NB4 (cell line): ENCODE measurements around the gene TRAF3IP3.
A peak's percentile ranks its signal among the peaks of the same experiment; 100 is the strongest.

Source experiments
- DNase-seq: peaks from one replicate; pipeline ENCODE4 v3.0.0; 2010; ENCODE audit warnings: low read depth
- H3K4me3 ChIP-seq: one replicate; pipeline ENCODE4 v1.5.1; 2011; ENCODE audit warnings: mild to moderate bottlenecking, low read depth, low read length, moderate library complexity
- MAX ChIP-seq: IDR thresholded peaks from 2 replicates; pipeline ENCODE4 v1.6.1; 2011; ENCODE audit warnings: low read depth, low read length
- MYC ChIP-seq: IDR thresholded peaks from 2 replicates; pipeline ENCODE4 v1.6.1; 2011; ENCODE audit warnings: low read depth, low read length
- POLR2A ChIP-seq: IDR thresholded peaks from 2 replicates; pipeline ENCODE4 v1.6.1; 2011; ENCODE audit warnings: mild to moderate bottlenecking; ENCODE audit not compliant: insufficient read length; ENCODE audit errors: extremely low read depth
- TF ChIP-seq, protein P1 (sequence below): IDR thresholded peaks from one replicate; pipeline ENCODE4 v1.5.1; 2012; ENCODE audit warnings: low read depth, low read length

TRAF3IP3 gene

GRCh38 chr1:209756615-209757445 lies 977 bp downstream of the TRAF3IP3 start:
- TF ChIP-seq MYC (no peak), MAX (no peak), POLR2A (no peak)
- TF ChIP-seq, protein P1, sequence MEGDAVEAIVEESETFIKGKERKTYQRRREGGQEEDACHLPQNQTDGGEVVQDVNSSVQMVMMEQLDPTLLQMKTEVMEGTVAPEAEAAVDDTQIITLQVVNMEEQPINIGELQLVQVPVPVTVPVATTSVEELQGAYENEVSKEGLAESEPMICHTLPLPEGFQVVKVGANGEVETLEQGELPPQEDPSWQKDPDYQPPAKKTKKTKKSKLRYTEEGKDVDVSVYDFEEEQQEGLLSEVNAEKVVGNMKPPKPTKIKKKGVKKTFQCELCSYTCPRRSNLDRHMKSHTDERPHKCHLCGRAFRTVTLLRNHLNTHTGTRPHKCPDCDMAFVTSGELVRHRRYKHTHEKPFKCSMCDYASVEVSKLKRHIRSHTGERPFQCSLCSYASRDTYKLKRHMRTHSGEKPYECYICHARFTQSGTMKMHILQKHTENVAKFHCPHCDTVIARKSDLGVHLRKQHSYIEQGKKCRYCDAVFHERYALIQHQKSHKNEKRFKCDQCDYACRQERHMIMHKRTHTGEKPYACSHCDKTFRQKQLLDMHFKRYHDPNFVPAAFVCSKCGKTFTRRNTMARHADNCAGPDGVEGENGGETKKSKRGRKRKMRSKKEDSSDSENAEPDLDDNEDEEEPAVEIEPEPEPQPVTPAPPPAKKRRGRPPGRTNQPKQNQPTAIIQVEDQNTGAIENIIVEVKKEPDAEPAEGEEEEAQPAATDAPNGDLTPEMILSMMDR, result no peak
- DNase-seq, result peak; percentile 73

GRCh38 chr1:209758400-209758799 lies 2.5 kb downstream of the TRAF3IP3 start:
- peak; percentile 66 for DNase-seq
- peak overlapping the region; percentile 80 for H3K4me3 ChIP-seq
- no peak for TF ChIP-seq MYC
- TF ChIP-seq POLR2A, result no peak
- TF ChIP-seq, protein P1, result no peak
- TF ChIP-seq MAX, result no peak

More at GRCh38 chr1:209756615-209757445, 977 bp downstream of the TRAF3IP3 start:
- H3K4me3 ChIP-seq, result peak overlapping the region; percentile 80

DNA sequence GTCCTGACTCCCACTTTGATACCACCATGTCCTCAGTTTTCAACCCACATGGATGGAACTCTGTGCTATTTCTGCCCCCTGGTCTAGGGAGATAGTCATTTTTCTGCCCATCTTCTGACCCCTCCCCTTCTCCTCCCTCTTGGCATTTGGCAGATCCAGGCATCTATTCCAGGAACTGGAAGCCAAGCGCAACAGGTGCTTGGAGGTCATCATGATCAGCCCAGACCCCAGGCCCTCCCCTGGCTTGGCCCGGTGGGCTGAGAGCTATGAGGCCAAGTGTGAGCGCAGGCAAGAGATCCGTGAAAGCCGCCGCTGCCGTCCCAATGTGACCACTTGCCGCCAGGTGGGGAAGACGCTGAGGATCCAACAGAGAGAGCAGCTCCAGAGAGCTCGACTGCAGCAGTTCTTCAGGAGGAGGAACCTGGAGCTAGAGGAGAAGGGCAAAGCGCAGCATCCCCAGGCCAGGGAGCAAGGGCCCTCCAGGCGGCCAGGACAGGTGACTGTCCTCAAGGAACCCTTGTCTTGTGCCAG lies 4.0 kb downstream of the TRAF3IP3 start:
- TF ChIP-seq MYC (no peak), MAX (no peak), POLR2A (no peak)
- TF ChIP-seq, protein P1, result no peak

GRCh38 chr1:209761011-209761635 lies 5.3 kb downstream of the TRAF3IP3 start:
- no peak for DNase-seq
- TF ChIP-seq MYC (no peak), POLR2A (no peak), MAX (no peak)
- TF ChIP-seq, protein P1, result no peak
- no peak overlapping the region for H3K4me3 ChIP-seq

More for the DNA sequence above, 4.0 kb downstream of the TRAF3IP3 start:
- no peak overlapping the region for H3K4me3 ChIP-seq
- DNase-seq, result no peak

DNA sequence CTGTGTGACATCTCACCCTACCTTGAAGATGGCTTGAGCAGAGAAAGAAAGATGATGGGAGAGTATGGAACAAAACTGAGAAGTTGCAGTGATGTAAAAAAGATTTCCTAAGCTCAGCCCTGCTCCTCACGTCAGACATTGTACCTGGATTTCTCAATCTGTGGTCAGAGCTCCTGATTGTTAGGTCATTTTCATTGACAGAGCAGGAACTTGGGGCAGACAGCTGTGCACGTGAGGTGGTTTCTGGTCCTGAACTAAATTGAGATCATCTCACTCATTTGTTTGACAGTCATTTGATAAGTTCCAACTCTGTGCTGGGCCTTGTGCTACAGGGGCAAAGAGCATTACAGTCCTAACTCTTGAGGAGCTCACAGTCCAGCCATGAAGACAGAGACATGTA lies 10.2 kb downstream of the TRAF3IP3 start:
- peak; percentile 36 for DNase-seq
- no peak for TF ChIP-seq MAX
- no peak for TF ChIP-seq POLR2A
- no peak for TF ChIP-seq MYC
- TF ChIP-seq, protein P1, result no peak
- no peak overlapping the region for H3K4me3 ChIP-seq
